Urinary bladder (tissue), 4 donors: ENCODE results near the gene SIL1. TPM values are rescaled to one million over a fixed set of nuclear protein-coding genes. Genes with fewer than 3 reads are reported as not detected.

Experiments
- DNase-seq: peaks from one replicate; pipeline ENCODE4 v3.0.0-alpha.2; 2015; ENCODE audit errors: extremely low spot score
- H3K27ac ChIP-seq: one replicate; pipeline ENCODE4 v1.5.1; 2013; ENCODE audit warnings: low read depth, mild to moderate bottlenecking, moderate library complexity
- H3K36me3 ChIP-seq: one replicate; pipeline ENCODE4 v1.6.1; 2013; ENCODE audit warnings: mild to moderate bottlenecking, moderate library complexity; ENCODE audit not compliant: insufficient read depth
- H3K4me1 ChIP-seq: one replicate; pipeline ENCODE4 v1.6.1; 2013; ENCODE audit warnings: mild to moderate bottlenecking, moderate library complexity; ENCODE audit not compliant: insufficient read depth
- H3K4me3 ChIP-seq: one replicate; pipeline ENCODE4 v1.5.1; 2013; ENCODE audit warnings: low read depth, low read length
- WGBS: extraction: QIAGEN DNeasy Blood & Tissue Kit; methylation state at CpG from one replicate; pipeline ENCODE4 v1.1.7; 2013; 5-methylcytosine and 5-hydroxymethylcytosine counted together
- polyA plus RNA-seq: library from polyadenylated mRNA; stranded (reverse); fragments of 200-250 nt; gene quantifications from one replicate; pipeline ENCODE4 v1.2.3, GENCODE V29; 2013
- total RNA-seq: library from RNA; depleted of rRNA; stranded (reverse); fragments of >200 nt; gene quantifications from one replicate; pipeline ENCODE4 v1.2.3, GENCODE V29; 2014
- donor health status: healthy with polysubstance abuse.
- donor health status: healthy.

SIL1 gene
- total and polyA plus RNA-seq, 2 donors = 31.5 to 49.8 TPM

DNA sequence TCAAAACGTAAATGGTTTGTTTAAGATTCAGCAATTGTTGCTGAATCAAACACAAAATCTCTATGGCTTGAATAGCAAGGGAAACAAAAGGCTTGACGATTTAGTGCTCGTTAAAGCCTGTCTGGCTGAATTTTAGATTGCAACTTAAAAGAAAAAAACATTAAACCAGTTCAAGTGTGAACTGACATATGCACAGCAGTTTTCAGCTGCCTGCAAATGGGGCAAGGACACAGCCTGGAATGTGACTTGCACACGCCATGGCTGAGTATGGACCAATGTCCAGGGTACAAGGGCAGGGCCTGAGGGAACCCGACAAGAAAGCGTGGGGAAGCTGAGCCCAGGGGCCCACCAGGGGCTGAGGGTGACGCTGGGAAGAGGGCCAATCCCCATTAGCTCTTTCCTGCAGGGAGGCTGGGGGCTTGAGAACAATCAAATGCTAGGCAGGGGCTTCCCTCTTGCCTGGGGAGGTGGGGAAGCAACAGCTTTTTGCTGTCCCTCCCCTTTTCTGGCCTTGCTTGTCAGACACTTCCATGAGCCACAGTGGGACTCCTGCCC is 233.4 kb downstream of the SIL1 start:
- H3K4me1 ChIP-seq = no peaks in the 10 kb centered on the region
- WGBS = 58% methylated on average over 7 of the region's 7 CpGs
- no peak overlapping the region for H3K27ac ChIP-seq
- no peak overlapping the region for H3K4me3 ChIP-seq
- H3K36me3 ChIP-seq = no peaks in the 10 kb centered on the region
- no peak for DNase-seq

DNA sequence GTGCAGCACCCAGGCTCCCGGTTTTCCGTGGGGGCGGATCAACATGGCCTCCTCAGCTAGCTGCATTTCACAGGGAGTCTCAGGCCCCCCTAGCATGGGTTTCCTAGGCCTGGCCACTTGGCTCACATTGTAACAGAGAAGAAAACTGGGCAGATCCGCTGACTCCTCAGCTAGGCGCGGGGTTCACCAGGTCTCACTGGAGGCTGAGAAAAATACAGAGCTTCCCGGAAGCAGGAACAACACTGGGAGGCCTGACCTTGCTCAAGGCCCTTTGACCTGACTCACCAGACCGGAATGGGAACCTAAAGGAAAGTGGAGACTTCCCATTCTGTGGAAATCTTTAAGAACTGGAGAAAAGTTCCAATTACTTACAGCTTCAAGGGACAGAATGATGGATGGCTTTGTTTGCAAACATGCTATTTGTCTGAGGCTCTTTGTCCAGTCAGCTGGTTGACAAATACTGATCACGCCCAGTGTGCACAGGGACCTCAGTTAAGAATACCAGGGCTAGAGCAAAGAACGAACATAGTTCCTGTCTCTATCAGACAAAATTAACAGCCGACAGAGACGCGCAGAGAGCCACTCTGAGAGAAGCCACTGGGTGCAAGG is 234.3 kb downstream of the SIL1 start:
- no peak overlapping the region for H3K27ac ChIP-seq
- H3K4me1 ChIP-seq = no peaks in the 10 kb centered on the region
- WGBS = 80% methylated on average over 13 of the region's 13 CpGs
- no peak overlapping the region for H3K4me3 ChIP-seq
- H3K36me3 ChIP-seq = no peaks in the 10 kb centered on the region
- no peak for DNase-seq

- Histone ChIP-seq H3K4me1 (no peaks in the 10 kb centered on the region), H3K36me3 (no peaks in the 10 kb centered on the region), H3K27ac (no peak overlapping the region), H3K4me3 (no peak overlapping the region)
- no peak for DNase-seq
- WGBS = 89% methylated on average over 4 of the region's 4 CpGs
These were observed 235.4 kb downstream of the SIL1 start for GRCh38 chr5:138962614-138963370.

- H3K36me3 ChIP-seq = no peaks in the 10 kb centered on the region
- no peak overlapping the region for H3K4me3 ChIP-seq
- H3K27ac ChIP-seq = no peak overlapping the region
- 90% methylated on average over 1 of the region's 1 CpG for WGBS
- H3K4me1 ChIP-seq = no peaks in the 10 kb centered on the region
- no peak for DNase-seq
These were observed 236.4 kb downstream of the SIL1 start for GRCh38 chr5:138961729-138962128.

- 98% methylated on average over 1 of the region's 1 CpG for WGBS
- H3K27ac ChIP-seq = no peak overlapping the region
- H3K4me1 ChIP-seq = no peaks in the 10 kb centered on the region
- H3K36me3 ChIP-seq = no peaks in the 10 kb centered on the region
- DNase-seq = no peak
- H3K4me3 ChIP-seq = no peak overlapping the region
These were observed 236.9 kb downstream of the SIL1 start for GRCh38 chr5:138961221-138961620.

DNA sequence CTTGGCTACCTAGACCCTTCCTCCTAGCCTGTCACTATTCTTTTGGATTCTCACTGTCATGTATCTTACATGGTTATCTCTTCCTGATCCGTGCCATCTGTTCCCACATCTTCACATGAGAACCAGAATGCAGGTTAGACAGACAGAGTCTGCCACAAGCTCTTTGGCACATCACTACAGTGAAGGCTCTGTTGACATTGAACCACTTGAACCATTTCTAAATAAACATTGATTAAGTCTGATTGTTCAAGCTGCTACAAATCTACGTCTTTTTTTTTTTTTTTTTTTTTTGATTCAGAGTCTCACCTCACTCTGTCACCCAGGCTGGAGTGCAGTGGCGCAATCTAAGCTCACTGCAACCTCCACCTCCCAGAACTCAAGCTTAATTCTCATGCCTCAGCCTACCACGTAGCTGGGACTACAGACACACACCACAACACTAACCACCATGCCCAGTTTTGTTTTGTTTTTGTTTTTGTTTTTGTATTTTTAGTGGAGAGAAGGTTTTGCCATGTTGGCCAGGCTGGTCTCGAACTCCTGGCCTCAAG is 237.9 kb downstream of the SIL1 start:
- Histone ChIP-seq H3K4me3 (no peak overlapping the region), H3K4me1 (no peaks in the 10 kb centered on the region), H3K27ac (no peak overlapping the region), H3K36me3 (no peaks in the 10 kb centered on the region)
- no peak for DNase-seq
- WGBS = 93% methylated on average over 5 of the region's 5 CpGs

DNA sequence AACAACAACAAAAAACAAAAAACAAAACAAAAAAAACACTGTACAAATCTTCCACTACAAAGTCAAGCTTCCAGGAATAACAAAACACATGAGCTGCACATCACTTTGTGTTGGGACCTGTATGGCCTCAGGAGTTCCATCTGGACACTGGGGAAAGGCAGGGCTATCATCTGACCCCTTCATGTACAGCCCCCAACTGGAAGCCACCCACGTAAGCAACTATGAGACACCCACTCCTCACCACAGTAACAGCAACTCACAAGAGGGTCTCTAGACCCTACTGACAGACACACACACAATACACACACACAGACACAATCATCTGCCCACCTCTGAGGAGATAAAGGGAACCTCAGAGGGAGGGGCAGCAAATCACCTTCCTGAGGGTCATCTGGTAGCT is 241.4 kb downstream of the SIL1 start:
- no peaks in the 10 kb centered on the region for H3K4me1 ChIP-seq
- DNase-seq = no peak
- 98% methylated on average over 1 of the region's 1 CpG for WGBS
- H3K36me3 ChIP-seq = no peaks in the 10 kb centered on the region
- no peak overlapping the region for H3K27ac ChIP-seq
- H3K4me3 ChIP-seq = no peak overlapping the region

DNA sequence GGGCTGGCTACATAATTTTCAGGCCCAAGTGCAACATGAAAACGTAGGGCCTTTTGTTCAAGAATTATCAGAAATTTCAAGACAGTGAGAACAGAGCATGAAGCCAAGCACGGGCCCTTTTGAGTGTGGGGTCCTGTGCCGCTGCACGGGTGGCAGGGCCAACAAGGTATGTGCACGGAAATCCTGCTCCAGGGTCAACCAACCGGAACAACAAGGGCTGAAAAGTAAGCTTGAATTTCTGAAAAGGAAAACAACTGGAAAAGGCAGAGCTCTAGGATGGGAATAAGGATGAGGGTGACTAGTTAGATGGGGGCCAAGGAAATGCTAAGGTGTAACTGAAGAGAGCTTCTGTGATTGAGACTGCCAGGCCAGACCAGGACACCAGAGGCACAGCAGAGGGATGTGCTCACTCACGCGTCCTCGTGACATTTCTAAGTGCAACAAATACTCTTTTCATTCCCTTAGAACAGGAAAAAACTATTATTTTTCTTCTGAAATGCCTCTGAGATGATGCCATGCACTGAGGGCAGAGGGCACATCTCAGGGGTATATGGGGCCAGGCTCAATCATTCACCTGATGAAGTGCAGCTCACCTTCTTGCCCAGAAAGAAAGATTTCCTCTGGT is 242.4 kb downstream of the SIL1 start:
- no peak for DNase-seq
- Histone ChIP-seq H3K36me3 (no peaks in the 10 kb centered on the region), H3K4me3 (no peak overlapping the region), H3K4me1 (no peaks in the 10 kb centered on the region), H3K27ac (no peak overlapping the region)
- WGBS = 76% methylated on average over 9 of the region's 9 CpGs

DNA sequence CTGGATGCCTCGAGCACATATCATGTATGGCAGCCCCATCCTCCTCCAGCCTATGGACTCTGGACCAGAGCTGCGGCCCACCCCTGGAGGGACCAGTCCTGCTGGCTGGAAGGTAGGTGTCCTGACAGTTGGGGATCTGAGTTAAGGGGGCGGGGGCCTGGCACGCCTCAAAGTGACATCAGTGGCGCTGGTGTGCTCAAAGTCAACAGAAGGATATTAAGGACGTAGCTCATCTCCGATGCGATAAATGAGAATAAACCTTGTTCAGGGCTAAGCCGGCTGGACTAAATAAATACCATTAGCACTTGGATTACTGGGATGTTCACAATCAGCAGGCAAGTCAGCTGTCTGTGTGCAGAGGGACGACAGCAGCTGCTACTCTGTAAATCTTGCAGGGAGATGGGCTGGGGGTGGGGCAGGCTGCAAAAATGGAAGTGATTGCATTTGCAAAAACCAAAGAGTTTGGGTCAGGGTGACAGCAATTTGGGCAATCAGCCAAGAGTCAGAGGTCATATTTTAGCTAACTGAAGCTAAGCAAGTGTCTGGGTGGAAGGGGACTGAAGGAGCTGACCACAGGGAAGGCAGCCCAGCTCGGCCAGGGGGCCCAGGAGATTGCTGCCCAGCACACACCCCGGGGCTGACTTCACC is 243.0 kb downstream of the SIL1 start:
- Histone ChIP-seq H3K4me3 (no peak overlapping the region), H3K4me1 (no peaks in the 10 kb centered on the region), H3K27ac (no peak overlapping the region), H3K36me3 (no peaks in the 10 kb centered on the region)
- no peak for DNase-seq
- 36% methylated on average over 12 of the region's 12 CpGs for WGBS

DNA sequence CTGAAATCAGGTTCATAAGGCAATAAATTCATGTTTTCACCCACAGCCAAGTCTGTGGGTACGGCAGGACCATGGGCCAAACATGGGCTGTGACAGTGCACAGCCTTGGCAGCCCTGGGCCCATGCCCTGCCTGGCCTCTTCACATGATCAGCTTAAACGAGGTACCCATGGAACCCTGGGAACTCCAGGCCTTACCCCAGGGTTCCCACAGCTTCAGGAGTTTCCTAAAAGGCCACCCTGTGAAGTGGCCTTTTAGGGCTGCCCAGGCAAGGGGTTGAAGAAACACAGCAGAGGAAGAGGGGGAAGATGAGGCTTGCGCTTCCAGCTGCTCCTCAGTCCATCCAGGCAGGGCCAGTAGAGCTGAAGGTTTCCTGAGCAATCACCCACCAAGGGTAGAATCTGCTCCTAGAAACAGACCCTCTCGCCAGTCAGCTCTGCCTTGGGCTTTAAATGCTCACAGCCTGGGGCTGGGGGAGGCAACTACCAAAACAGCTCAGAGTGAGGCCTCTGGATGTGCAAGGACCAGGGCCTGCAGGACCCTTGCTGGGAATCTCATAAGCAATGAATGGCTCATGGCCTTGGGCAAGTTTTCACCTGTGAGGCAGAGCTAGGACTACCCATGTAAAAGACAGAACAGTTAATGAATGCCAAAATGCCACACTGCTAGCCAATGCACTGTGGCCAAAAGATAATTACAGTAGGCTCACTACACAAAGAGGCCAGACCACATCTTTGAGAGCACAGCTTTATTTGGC is 243.7 kb downstream of the SIL1 start:
- Histone ChIP-seq H3K4me3 (no peak overlapping the region), H3K4me1 (no peaks in the 10 kb centered on the region), H3K36me3 (no peaks in the 10 kb centered on the region), H3K27ac (no peak overlapping the region)
- WGBS = 80% methylated on average over 4 of the region's 4 CpGs
- no peak for DNase-seq

- no peak overlapping the region for H3K27ac ChIP-seq
- H3K4me1 ChIP-seq = no peaks in the 10 kb centered on the region
- 21% methylated on average over 14 of the region's 14 CpGs for WGBS
- no peak overlapping the region for H3K4me3 ChIP-seq
- H3K36me3 ChIP-seq = no peaks in the 10 kb centered on the region
- no peak for DNase-seq
These were observed 244.5 kb downstream of the SIL1 start for GRCh38 chr5:138953387-138954256.

DNA sequence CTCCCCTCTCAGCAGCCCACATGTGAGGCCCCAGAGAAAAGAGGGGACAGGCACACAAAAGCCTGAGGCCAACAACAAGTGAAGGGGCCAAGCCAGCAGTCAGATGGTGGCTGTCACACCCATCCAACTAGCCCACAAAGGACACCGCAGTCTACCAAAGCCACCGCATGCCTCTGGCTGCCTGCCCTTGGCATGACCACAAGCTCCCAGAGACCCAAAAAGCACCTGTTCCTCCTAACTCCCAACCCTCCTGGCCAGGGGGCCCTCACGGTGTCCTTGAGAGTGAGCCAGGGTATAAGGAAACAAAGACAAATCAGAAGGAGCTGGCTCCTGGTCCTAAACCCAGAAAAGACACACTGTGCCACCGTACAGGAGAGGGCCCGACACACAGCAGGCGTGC is 245.2 kb downstream of the SIL1 start:
- H3K4me3 ChIP-seq = no peak overlapping the region
- H3K36me3 ChIP-seq = no peaks in the 10 kb centered on the region
- no peak overlapping the region for H3K27ac ChIP-seq
- DNase-seq = no peak
- 26% methylated on average over 6 of the region's 6 CpGs for WGBS
- no peaks in the 10 kb centered on the region for H3K4me1 ChIP-seq
